H1 (cell line): ENCODE results near the gene ARID5A. TPM values are rescaled to one million over a fixed set of nuclear protein-coding genes. Genes with fewer than 3 reads are reported as not detected.

Experiments used
- GTF2F1 ChIP-seq: IDR thresholded peaks from 2 replicates; pipeline ENCODE4 v1.6.1; 2012; ENCODE audit warnings: low read depth, low read length, improper control_type of control experiment, borderline replicate concordance
- JUN ChIP-seq: IDR thresholded peaks from 2 replicates; pipeline ENCODE4 v1.6.1; 2011; ENCODE audit warnings: low read depth, mild to moderate bottlenecking, improper control_type of control experiment, low read length
- POLR2A ChIP-seq, 2 experiments: IDR thresholded peaks; 1 replicate in 1 of 2; 2 replicates in 1 of 2; pipeline ENCODE4 v1.6.1; 2011; ENCODE audit warnings: low read depth in 2 of 2, low read length in 2 of 2, mild to moderate bottlenecking in 2 of 2; ENCODE audit errors: control extremely low read depth in 1 of 2
- polyA plus RNA-seq, 7 experiments: library from polyadenylated mRNA; depleted of rRNA in 3 of 7; stranded (reverse) in 5 of 7; unstranded in 2 of 7; fragments of >200 nt in 5 of 7; fragments of 200-250 nt in 2 of 7; gene quantifications; 1 replicate in 5 of 7; 2 replicates in 1 of 7; 4 replicates in 1 of 7; pipeline versions ENCODE4 v1.2.1 to v1.2.3, GENCODE V29; 2011 to 2013; ENCODE audit warnings: missing spikeins in 2 of 7, mixed read lengths in 2 of 7
- total RNA-seq: library from RNA; stranded (reverse); fragmentation: NEBNext Ultra II Directional; extraction: Animal tissue kit (Norgen Biotek cat#: 25700); gene quantifications from 2 replicates; pipeline ENCODE4 v1.2.1, GENCODE V29; 2021
- TF ChIP-seq, protein P1 (sequence below): IDR thresholded peaks from 2 replicates; pipeline ENCODE4 v1.6.1; 2012; ENCODE audit warnings: inconsistent platforms

The ARID5A gene
- total and polyA plus RNA-seq, 2 of the 8 experiments (the other 6 are each of a cell fraction or from before 2014, with no cell fraction given), result 3.3 to 5.3 TPM

DNA sequence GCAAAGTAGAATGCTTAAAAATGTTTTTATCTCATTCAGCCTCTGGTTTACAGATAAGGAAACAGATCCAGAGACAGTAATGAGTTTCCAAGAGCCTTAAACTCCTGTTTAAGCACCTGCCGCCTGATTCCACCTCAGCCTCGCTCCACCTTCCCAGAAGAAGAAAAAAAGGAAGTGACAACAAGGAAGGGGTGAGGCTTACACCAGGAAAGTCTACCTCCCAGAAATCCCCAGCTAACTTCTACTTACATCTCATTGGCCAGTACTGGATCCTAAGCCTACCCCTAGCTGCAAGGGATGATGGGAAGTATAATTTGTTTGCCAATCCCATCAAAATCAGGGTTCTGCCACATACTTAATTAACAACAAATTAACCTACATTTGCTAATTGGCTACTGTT lies 15.3 kb upstream of the ARID5A start (continued):
- TF ChIP-seq POLR2A (IDR thresholded peaks at IDR 0.05; ENCODE audit: control extremely low read depth in 1 of 2, low read depth in 2 of 2, low read length in 2 of 2) (no peak), JUN (no peak), GTF2F1 (no peak)
- TF ChIP-seq, protein P1, sequence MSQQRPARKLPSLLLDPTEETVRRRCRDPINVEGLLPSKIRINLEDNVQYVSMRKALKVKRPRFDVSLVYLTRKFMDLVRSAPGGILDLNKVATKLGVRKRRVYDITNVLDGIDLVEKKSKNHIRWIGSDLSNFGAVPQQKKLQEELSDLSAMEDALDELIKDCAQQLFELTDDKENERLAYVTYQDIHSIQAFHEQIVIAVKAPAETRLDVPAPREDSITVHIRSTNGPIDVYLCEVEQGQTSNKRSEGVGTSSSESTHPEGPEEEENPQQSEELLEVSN, result no peak
